Suprapubic skin (tissue), 4 donors: ENCODE data around the gene FUCA1.

Source experiments
- CTCF ChIP-seq, 2 donors: fragments of 200-600 bp in 1 of 2; fragments of 450-650 bp in 1 of 2; sonication (generic) in 1 of 2; IDR thresholded peaks; one replicate each; pipeline ENCODE4 v1.5.1; 2016 to 2019; ENCODE audit warnings: antibody characterized with exemption in 2 of 2, mild to moderate bottlenecking in 1 of 2, moderate library complexity in 1 of 2
- EP300 ChIP-seq: sonication (generic); formaldehyde crosslinking; IDR thresholded peaks from one replicate; pipeline ENCODE4 v1.6.1; 2017; ENCODE audit warnings: antibody characterized with exemption
- POLR2A ChIP-seq, 2 donors: fragments of 450-650 bp; IDR thresholded peaks; one replicate each; pipeline ENCODE4 v1.6.1; 2017; ENCODE audit warnings: antibody characterized with exemption in 2 of 2, mild to moderate bottlenecking in 2 of 2, moderate library complexity in 2 of 2
- POLR2AphosphoS5 ChIP-seq, 3 donors: sonication (generic); formaldehyde crosslinking; IDR thresholded peaks; one replicate each; pipeline ENCODE4 v1.6.1; 2017; ENCODE audit warnings: antibody characterized with exemption in 3 of 3

- TF ChIP-seq CTCF (IDR thresholded peaks at IDR 0.05), result no peak
- TF ChIP-seq POLR2A (IDR thresholded peaks at IDR 0.05), result no peak
- TF ChIP-seq EP300, result no peak
- TF ChIP-seq POLR2AphosphoS5 (IDR thresholded peaks at IDR 0.05), result no peak
Observed at GRCh38 chr1:23816906-23817305, 51.2 kb downstream of the FUCA1 start.
